SK-N-SH treated with all-trans-retinoic acid at 6 μM for 48 hours (cell line): ENCODE measurements around the gene DCPS.

Source experiments
- ATAC-seq: fragments of 200-7000 bp; cut with Tn5 transposase; 3 replicates; pipeline ENCODE4 v1.9.1; 2020; ENCODE audit warnings: mild to moderate bottlenecking, moderate library complexity
- ARNTL ChIP-seq: fragments of 450-650 bp; formaldehyde crosslinking; IDR thresholded peaks from 2 replicates; pipeline ENCODE4 v1.5.0; 2020; ENCODE audit warnings: low read depth, mild to moderate bottlenecking, moderate library complexity, borderline replicate concordance
- CSDC2 ChIP-seq: fragments of 250-450 bp; sonication (Bioruptor Pico); IDR thresholded peaks from 2 replicates; pipeline ENCODE4 v1.5.0; 2020; ENCODE audit warnings: mild to moderate bottlenecking, moderate library complexity
- ESRRG ChIP-seq: fragments of 250-450 bp; sonication (Bioruptor Pico); IDR thresholded peaks from 2 replicates; pipeline ENCODE4 v1.6.1; 2021; ENCODE audit warnings: mild to moderate bottlenecking
- GLIS3 ChIP-seq: fragments of 250-450 bp; sonication (Bioruptor Pico); IDR thresholded peaks from 2 replicates; pipeline ENCODE4 v1.5.0; 2020; ENCODE audit warnings: mild to moderate bottlenecking, moderate library complexity
- ISL1 ChIP-seq: fragments of 250-450 bp; sonication (Bioruptor Pico); IDR thresholded peaks from 2 replicates; pipeline ENCODE4 v2.1.2; 2022; ENCODE audit warnings: mild to moderate bottlenecking, moderate library complexity
- OSR1 ChIP-seq: fragments of 250-450 bp; sonication (Bioruptor Pico); IDR thresholded peaks from 2 replicates; pipeline ENCODE4 v1.8.0; 2022; ENCODE audit warnings: moderate library complexity, mild to moderate bottlenecking, inconsistent platforms
- PPARA ChIP-seq: fragments of 250-450 bp; sonication (Bioruptor Pico); IDR thresholded peaks from 2 replicates; pipeline ENCODE4 v1.5.0; 2020; ENCODE audit warnings: mild to moderate bottlenecking, borderline replicate concordance
- RARB ChIP-seq: fragments of 250-450 bp; sonication (Bioruptor Pico); IDR thresholded peaks from 2 replicates; pipeline ENCODE4 v1.8.0; 2021; ENCODE audit warnings: mild to moderate bottlenecking, moderate library complexity
- SNAI2 ChIP-seq: fragments of 250-450 bp; sonication (Bioruptor Pico); IDR thresholded peaks from 2 replicates; pipeline ENCODE4 v1.5.0; 2020; ENCODE audit warnings: mild to moderate bottlenecking, moderate library complexity
- TOX ChIP-seq: fragments of 250-450 bp; sonication (Bioruptor Pico); IDR thresholded peaks from 2 replicates; pipeline ENCODE4 v1.8.0; 2021; ENCODE audit warnings: mild to moderate bottlenecking, moderate library complexity, borderline replicate concordance
- ZC3H10 ChIP-seq: fragments of 250-450 bp; sonication (Bioruptor Pico); IDR thresholded peaks from 2 replicates; pipeline ENCODE4 v1.5.1; 2021; ENCODE audit warnings: mild to moderate bottlenecking, moderate library complexity
- ZFP3 ChIP-seq: fragments of 250-450 bp; sonication (Bioruptor Pico); IDR thresholded peaks from 2 replicates; pipeline ENCODE4 v1.5.0; 2020; ENCODE audit warnings: mild to moderate bottlenecking, moderate library complexity
- ZFP30 ChIP-seq: fragments of 450-650 bp; formaldehyde crosslinking; IDR thresholded peaks from 2 replicates; pipeline ENCODE4 v1.5.0; 2022; ENCODE audit warnings: mild to moderate bottlenecking, moderate library complexity
- ZNF70 ChIP-seq: fragments of 450-650 bp; formaldehyde crosslinking; IDR thresholded peaks from 2 replicates; pipeline ENCODE4 v1.5.0; 2020; ENCODE audit warnings: mild to moderate bottlenecking, moderate library complexity
- ZNF8 ChIP-seq: fragments of 450-650 bp; formaldehyde crosslinking; IDR thresholded peaks from 2 replicates; pipeline ENCODE4 v1.5.0; 2020; ENCODE audit warnings: mild to moderate bottlenecking, moderate library complexity
- TF ChIP-seq, protein P1 (sequence below): fragments of 250-450 bp; sonication (Bioruptor Pico); IDR thresholded peaks from 2 replicates; pipeline ENCODE4 v1.8.0; 2020; ENCODE audit warnings: mild to moderate bottlenecking, moderate library complexity, borderline replicate concordance
- TF ChIP-seq, protein P2 (sequence below): fragments of 250-450 bp; sonication (Bioruptor Pico); IDR thresholded peaks from 2 replicates; pipeline ENCODE4 v1.5.1; 2020; ENCODE audit warnings: low read depth, mild to moderate bottlenecking, moderate library complexity
- TF ChIP-seq, protein P3 (sequence below): fragments of 250-450 bp; sonication (Bioruptor Pico); IDR thresholded peaks from 2 replicates; pipeline ENCODE4 v1.5.0; 2020; ENCODE audit warnings: mild to moderate bottlenecking, moderate library complexity
- TF ChIP-seq, protein P4 (sequence below): fragments of 250-450 bp; sonication (Bioruptor Pico); IDR thresholded peaks from 2 replicates; pipeline ENCODE4 v1.8.0; 2021; ENCODE audit warnings: low read depth, mild to moderate bottlenecking, moderate library complexity, borderline replicate concordance
- TF ChIP-seq, protein P5 (sequence below): fragments of 250-450 bp; sonication (Bioruptor Pico); IDR thresholded peaks from 2 replicates; pipeline ENCODE4 v1.5.1; 2021; ENCODE audit warnings: mild to moderate bottlenecking, moderate library complexity

DCPS gene

DNA sequence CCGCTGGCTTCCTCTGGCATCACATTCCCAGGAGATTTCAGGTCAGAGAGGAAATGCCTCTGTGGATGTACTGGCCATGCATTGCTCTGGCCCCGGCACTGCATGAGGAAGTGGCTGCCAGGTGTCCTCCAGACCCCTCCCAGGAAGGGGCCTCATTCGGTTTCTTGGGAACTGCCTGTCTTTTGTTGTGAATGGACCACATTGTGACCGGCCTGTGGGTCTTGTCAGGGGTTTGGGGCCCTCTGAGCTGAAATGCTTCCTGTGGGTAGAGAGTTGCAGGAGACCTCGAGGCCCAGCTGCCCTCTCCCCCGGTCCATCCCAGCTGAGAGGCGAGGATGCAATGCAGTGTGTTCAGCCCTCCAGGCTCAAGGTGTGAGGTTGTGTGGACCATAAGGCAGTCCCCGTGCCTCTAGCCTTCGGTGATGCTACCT, 32.8 kb downstream of the DCPS start:
- ATAC-seq = no peak; the same call in 2 of the 3 replicates
- TF ChIP-seq ESRRG (CRISPR knock-in tag) = no peak
- TF ChIP-seq, protein P1, sequence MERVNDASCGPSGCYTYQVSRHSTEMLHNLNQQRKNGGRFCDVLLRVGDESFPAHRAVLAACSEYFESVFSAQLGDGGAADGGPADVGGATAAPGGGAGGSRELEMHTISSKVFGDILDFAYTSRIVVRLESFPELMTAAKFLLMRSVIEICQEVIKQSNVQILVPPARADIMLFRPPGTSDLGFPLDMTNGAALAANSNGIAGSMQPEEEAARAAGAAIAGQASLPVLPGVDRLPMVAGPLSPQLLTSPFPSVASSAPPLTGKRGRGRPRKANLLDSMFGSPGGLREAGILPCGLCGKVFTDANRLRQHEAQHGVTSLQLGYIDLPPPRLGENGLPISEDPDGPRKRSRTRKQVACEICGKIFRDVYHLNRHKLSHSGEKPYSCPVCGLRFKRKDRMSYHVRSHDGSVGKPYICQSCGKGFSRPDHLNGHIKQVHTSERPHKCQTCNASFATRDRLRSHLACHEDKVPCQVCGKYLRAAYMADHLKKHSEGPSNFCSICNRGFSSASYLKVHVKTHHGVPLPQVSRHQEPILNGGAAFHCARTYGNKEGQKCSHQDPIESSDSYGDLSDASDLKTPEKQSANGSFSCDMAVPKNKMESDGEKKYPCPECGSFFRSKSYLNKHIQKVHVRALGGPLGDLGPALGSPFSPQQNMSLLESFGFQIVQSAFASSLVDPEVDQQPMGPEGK = no peak
- TF ChIP-seq, protein P2, sequence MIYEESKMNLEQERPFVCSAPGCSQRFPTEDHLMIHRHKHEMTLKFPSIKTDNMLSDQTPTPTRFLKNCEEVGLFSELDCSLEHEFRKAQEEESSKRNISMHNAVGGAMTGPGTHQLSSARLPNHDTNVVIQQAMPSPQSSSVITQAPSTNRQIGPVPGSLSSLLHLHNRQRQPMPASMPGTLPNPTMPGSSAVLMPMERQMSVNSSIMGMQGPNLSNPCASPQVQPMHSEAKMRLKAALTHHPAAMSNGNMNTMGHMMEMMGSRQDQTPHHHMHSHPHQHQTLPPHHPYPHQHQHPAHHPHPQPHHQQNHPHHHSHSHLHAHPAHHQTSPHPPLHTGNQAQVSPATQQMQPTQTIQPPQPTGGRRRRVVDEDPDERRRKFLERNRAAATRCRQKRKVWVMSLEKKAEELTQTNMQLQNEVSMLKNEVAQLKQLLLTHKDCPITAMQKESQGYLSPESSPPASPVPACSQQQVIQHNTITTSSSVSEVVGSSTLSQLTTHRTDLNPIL (CRISPR knock-in tag) = no peak
- TF ChIP-seq, protein P3, sequence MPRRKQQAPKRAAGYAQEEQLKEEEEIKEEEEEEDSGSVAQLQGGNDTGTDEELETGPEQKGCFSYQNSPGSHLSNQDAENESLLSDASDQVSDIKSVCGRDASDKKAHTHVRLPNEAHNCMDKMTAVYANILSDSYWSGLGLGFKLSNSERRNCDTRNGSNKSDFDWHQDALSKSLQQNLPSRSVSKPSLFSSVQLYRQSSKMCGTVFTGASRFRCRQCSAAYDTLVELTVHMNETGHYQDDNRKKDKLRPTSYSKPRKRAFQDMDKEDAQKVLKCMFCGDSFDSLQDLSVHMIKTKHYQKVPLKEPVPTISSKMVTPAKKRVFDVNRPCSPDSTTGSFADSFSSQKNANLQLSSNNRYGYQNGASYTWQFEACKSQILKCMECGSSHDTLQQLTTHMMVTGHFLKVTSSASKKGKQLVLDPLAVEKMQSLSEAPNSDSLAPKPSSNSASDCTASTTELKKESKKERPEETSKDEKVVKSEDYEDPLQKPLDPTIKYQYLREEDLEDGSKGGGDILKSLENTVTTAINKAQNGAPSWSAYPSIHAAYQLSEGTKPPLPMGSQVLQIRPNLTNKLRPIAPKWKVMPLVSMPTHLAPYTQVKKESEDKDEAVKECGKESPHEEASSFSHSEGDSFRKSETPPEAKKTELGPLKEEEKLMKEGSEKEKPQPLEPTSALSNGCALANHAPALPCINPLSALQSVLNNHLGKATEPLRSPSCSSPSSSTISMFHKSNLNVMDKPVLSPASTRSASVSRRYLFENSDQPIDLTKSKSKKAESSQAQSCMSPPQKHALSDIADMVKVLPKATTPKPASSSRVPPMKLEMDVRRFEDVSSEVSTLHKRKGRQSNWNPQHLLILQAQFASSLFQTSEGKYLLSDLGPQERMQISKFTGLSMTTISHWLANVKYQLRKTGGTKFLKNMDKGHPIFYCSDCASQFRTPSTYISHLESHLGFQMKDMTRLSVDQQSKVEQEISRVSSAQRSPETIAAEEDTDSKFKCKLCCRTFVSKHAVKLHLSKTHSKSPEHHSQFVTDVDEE (CRISPR knock-in tag) = no peak
- no peak for TF ChIP-seq ZNF8 (CRISPR knock-in tag)
- no peak for TF ChIP-seq ZFP30 (CRISPR knock-in tag)

DNA sequence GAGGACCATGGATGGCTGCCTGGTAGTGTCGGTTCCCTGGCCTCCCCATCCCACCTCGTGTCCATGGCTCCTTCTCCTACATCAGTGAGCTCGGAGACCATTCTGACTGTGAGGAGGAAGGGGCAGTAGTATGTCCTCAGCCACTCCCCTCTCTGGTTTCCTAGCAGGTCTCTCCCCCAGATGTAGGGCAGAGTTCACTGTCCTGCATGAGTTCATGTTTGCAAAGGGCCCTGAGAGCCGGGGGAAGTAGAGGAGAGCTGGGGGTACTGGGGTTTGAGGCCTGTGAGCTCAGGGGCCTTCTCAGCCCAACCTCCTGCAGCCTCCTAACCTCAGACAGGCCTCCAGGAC, 33.2 kb downstream of the DCPS start:
- no peak for ATAC-seq

More for the DNA sequence above, 33.2 kb downstream of the DCPS start:
- TF ChIP-seq ZNF70 (CRISPR knock-in tag) = no peak
- no peak for TF ChIP-seq TOX
- no peak for TF ChIP-seq GLIS3 (CRISPR knock-in tag)
- TF ChIP-seq PPARA = no peak
- no peak for TF ChIP-seq RARB (CRISPR knock-in tag)
- no peak for TF ChIP-seq SNAI2 (CRISPR knock-in tag)
- TF ChIP-seq, protein P4, sequence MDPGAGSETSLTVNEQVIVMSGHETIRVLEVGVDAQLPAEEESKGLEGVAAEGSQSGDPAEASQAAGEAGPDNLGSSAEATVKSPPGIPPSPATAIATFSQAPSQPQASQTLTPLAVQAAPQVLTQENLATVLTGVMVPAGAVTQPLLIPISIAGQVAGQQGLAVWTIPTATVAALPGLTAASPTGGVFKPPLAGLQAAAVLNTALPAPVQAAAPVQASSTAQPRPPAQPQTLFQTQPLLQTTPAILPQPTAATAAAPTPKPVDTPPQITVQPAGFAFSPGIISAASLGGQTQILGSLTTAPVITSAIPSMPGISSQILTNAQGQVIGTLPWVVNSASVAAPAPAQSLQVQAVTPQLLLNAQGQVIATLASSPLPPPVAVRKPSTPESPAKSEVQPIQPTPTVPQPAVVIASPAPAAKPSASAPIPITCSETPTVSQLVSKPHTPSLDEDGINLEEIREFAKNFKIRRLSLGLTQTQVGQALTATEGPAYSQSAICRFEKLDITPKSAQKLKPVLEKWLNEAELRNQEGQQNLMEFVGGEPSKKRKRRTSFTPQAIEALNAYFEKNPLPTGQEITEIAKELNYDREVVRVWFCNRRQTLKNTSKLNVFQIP (CRISPR knock-in tag) = no peak
- TF ChIP-seq ZFP30 (CRISPR knock-in tag) = no peak
- no peak for TF ChIP-seq ZC3H10 (CRISPR knock-in tag)
- TF ChIP-seq ISL1 (CRISPR knock-in tag) = no peak
- TF ChIP-seq, protein P1 = no peak
- no peak for TF ChIP-seq ARNTL (CRISPR knock-in tag)
- TF ChIP-seq CSDC2 (CRISPR knock-in tag) = no peak
- TF ChIP-seq, protein P5, sequence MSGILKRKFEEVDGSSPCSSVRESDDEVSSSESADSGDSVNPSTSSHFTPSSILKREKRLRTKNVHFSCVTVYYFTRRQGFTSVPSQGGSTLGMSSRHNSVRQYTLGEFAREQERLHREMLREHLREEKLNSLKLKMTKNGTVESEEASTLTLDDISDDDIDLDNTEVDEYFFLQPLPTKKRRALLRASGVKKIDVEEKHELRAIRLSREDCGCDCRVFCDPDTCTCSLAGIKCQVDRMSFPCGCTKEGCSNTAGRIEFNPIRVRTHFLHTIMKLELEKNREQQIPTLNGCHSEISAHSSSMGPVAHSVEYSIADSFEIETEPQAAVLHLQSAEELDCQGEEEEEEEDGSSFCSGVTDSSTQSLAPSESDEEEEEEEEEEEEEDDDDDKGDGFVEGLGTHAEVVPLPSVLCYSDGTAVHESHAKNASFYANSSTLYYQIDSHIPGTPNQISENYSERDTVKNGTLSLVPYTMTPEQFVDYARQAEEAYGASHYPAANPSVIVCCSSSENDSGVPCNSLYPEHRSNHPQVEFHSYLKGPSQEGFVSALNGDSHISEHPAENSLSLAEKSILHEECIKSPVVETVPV = no peak
- no peak for TF ChIP-seq OSR1 (CRISPR knock-in tag)
- TF ChIP-seq, protein P3 (CRISPR knock-in tag) = no peak
- TF ChIP-seq ZFP3 (CRISPR knock-in tag) = no peak
